Measurements from ENCODE around the gene SPATS2.

Gene SPATS2

DNA sequence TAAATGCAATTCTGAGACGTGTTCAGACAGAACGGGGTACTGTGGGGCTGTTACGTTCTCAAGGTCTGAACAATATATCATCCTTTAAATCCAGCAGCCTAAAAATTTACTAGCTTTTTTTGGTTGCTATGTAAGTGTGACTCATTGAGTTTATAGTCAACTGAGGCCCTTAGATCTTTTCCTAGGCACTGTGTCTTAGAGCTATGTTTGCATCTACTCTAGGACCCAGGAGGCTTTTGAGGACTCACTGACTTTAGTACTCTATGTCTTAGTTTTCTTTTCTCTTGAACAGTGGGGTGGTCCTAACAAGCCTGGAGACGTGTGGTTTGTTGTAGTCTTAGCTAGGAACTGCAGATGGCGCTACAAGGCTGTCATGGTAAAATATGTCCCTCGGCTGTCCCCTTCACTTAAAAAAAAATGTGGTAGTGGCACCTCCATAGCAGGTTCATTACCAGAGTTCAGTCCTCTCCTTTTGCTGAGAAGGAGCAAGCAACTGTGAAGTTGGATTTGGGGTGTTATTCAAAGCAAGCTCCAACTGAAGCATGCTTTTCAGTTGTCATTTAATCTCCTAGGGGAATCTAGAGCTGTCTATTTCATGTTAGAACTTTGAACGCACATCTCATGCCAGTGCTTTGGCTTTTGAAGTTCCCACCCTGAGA is 8.7 kb upstream of the SPATS2 start:
- H3K4me3 ChIP-seq (ENCODE audit: low read depth, low read length): no peak overlapping the region
- no peak overlapping the region for H3K9ac ChIP-seq (ENCODE audit: low read depth, low read length)
- H3K9me3 ChIP-seq (ENCODE audit: control insufficient read depth, insufficient read depth, low read length): no peaks in the 10 kb centered on the region
- no peaks in the 10 kb centered on the region for H3K27me3 ChIP-seq (ENCODE audit: control insufficient read depth, insufficient read depth, low read length)
- no peaks in the 10 kb centered on the region for H3K4me1 ChIP-seq (ENCODE audit: control insufficient read depth, insufficient read depth, low read length)
- no peaks in the 10 kb centered on the region for H3K36me3 ChIP-seq (ENCODE audit: control insufficient read depth, insufficient read depth, low read length)
- H3K27ac ChIP-seq (ENCODE audit: low read depth, low read length): no peak overlapping the region

GRCh38 chr12:49359671-49360070 is 7.6 kb upstream of the SPATS2 start:
- H3K4me1 ChIP-seq (ENCODE audit: control insufficient read depth, insufficient read depth, low read length): no peaks in the 10 kb centered on the region
- H3K36me3 ChIP-seq (ENCODE audit: control insufficient read depth, insufficient read depth, low read length): no peaks in the 10 kb centered on the region
- no peak overlapping the region for H3K4me3 ChIP-seq (ENCODE audit: low read depth, low read length)
- no peak overlapping the region for H3K27ac ChIP-seq (ENCODE audit: low read depth, low read length)
- no peak overlapping the region for H3K9ac ChIP-seq (ENCODE audit: low read depth, low read length)
- peaks cover under 1% of the 10 kb centered on the region; the same call in 1 of the 2 replicates for H3K27me3 ChIP-seq (ENCODE audit: control insufficient read depth, insufficient read depth, low read length)
- H3K9me3 ChIP-seq (ENCODE audit: control insufficient read depth, insufficient read depth, low read length): no peaks in the 10 kb centered on the region

DNA sequence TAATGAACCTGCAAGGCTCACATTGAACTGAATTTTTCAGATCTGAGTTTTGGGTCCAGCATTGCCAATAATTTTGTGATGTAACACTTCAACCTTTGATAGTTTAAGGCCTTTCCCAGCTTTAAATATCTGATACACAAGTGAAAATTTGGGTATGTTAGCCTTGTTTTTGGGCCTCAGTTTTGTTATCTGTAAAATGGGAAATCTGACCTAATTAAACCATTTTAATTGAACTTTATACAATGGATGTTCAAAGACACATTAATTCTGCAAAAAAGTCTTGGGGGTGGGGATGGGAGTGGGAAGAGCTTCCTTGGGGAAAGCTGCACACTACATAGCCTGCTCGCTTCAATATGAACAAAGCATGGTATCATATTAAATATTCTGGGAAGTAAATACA is 5.2 kb upstream of the SPATS2 start:
- H3K9me3 ChIP-seq (ENCODE audit: control insufficient read depth, insufficient read depth, low read length): no peaks in the 10 kb centered on the region

DNA sequence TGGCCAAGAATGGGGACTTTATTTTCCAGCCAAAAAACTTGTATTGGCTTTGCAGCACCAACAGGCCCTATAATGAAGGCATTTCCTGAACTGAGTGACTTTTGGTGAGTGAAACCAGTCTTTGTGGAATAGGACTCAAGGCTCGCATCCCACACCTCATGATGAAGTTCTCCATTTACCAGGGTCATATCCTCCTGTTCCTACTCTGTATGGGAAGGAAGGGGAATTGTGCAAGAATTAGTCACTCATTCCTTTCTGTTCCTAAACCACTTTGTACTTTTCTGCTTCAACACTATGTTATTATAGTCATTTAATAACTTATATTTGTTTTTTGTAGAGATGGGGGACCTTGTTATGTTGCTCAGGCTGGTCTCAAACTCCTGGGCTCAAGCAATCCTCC is 2.3 kb upstream of the SPATS2 start:
- no peak overlapping the region for H3K4me3 ChIP-seq (ENCODE audit: low read depth, low read length)
- H3K4me1 ChIP-seq (ENCODE audit: control insufficient read depth, insufficient read depth, low read length): peaks cover 13% of the 10 kb centered on the region; the same call in 1 of the 2 replicates
- no peak overlapping the region for H3K27ac ChIP-seq (ENCODE audit: low read depth, low read length)
- no peak overlapping the region for H3K9ac ChIP-seq (ENCODE audit: low read depth, low read length)
- H3K27me3 ChIP-seq (ENCODE audit: control insufficient read depth, insufficient read depth, low read length): peaks cover 11% of the 10 kb centered on the region; the same call in 1 of the 2 replicates
- no peaks in the 10 kb centered on the region for H3K9me3 ChIP-seq (ENCODE audit: control insufficient read depth, insufficient read depth, low read length)
- H3K36me3 ChIP-seq (ENCODE audit: control insufficient read depth, insufficient read depth, low read length): no peaks in the 10 kb centered on the region

More for the DNA sequence above, 5.2 kb upstream of the SPATS2 start:
- no peaks in the 10 kb centered on the region for H3K4me1 ChIP-seq (ENCODE audit: control insufficient read depth, insufficient read depth, low read length)
- no peak overlapping the region for H3K4me3 ChIP-seq (ENCODE audit: low read depth, low read length)
- peaks cover 11% of the 10 kb centered on the region; the same call in 1 of the 2 replicates for H3K27me3 ChIP-seq (ENCODE audit: control insufficient read depth, insufficient read depth, low read length)
- no peaks in the 10 kb centered on the region for H3K36me3 ChIP-seq (ENCODE audit: control insufficient read depth, insufficient read depth, low read length)
- no peak overlapping the region for H3K27ac ChIP-seq (ENCODE audit: low read depth, low read length)
- no peak overlapping the region for H3K9ac ChIP-seq (ENCODE audit: low read depth, low read length)

- H3K36me3 ChIP-seq (ENCODE audit: control insufficient read depth, insufficient read depth, low read length): no peaks in the 10 kb centered on the region
- peaks cover 14% of the 10 kb centered on the region; the same call in 1 of the 2 replicates for H3K4me1 ChIP-seq (ENCODE audit: control insufficient read depth, insufficient read depth, low read length)
- no peaks in the 10 kb centered on the region for H3K9me3 ChIP-seq (ENCODE audit: control insufficient read depth, insufficient read depth, low read length)
- H3K27me3 ChIP-seq (ENCODE audit: control insufficient read depth, insufficient read depth, low read length): peaks cover 11% of the 10 kb centered on the region; the same call in 1 of the 2 replicates
- no peak overlapping the region for H3K27ac ChIP-seq (ENCODE audit: low read depth, low read length)
- H3K4me3 ChIP-seq (ENCODE audit: low read depth, low read length): no peak overlapping the region; the same call in 1 of the 2 replicates
- H3K9ac ChIP-seq (ENCODE audit: low read depth, low read length): no peak overlapping the region
These were observed 1.7 kb upstream of the SPATS2 start for GRCh38 chr12:49365542-49365941.

DNA sequence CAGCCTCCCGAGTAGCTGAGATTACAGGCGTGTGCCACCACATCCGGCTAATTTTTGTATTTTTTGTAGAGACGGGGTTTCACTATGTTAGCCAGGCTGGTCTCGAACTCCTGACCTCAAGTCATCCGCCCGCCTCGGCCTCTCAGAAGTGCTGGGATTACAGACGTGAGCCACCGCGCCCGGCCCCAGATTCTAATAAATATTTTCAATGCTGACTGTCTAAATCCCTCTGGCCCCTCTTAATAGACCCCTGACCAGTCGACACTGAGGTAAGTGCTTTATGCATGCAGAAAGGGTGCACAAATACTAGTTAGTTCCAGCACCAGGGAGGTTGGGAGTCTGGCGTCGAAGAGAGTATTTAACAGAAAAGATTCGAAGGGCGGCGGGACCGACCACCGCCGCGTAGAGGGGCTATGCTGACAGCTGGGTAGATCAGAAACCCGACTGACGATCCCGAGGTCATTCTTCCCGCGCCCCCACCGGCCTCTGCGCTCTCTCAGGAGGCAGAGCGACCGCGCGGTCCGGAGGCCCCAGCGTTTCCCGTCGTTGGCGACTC is 1.1 kb upstream of the SPATS2 start:
- H3K36me3 ChIP-seq (ENCODE audit: control insufficient read depth, insufficient read depth, low read length): no peaks in the 10 kb centered on the region
- H3K4me1 ChIP-seq (ENCODE audit: control insufficient read depth, insufficient read depth, low read length): peaks cover 14% of the 10 kb centered on the region; the same call in 1 of the 2 replicates
- peak overlapping the region; percentile 97 for H3K9ac ChIP-seq (ENCODE audit: low read depth, low read length)
- H3K9me3 ChIP-seq (ENCODE audit: control insufficient read depth, insufficient read depth, low read length): no peaks in the 10 kb centered on the region
- H3K27me3 ChIP-seq (ENCODE audit: control insufficient read depth, insufficient read depth, low read length): peaks cover 11% of the 10 kb centered on the region; the same call in 1 of the 2 replicates
- H3K27ac ChIP-seq (ENCODE audit: low read depth, low read length): peak overlapping the region; percentile 99
- H3K4me3 ChIP-seq (ENCODE audit: low read depth, low read length): peak overlapping the region; percentile 93

DNA sequence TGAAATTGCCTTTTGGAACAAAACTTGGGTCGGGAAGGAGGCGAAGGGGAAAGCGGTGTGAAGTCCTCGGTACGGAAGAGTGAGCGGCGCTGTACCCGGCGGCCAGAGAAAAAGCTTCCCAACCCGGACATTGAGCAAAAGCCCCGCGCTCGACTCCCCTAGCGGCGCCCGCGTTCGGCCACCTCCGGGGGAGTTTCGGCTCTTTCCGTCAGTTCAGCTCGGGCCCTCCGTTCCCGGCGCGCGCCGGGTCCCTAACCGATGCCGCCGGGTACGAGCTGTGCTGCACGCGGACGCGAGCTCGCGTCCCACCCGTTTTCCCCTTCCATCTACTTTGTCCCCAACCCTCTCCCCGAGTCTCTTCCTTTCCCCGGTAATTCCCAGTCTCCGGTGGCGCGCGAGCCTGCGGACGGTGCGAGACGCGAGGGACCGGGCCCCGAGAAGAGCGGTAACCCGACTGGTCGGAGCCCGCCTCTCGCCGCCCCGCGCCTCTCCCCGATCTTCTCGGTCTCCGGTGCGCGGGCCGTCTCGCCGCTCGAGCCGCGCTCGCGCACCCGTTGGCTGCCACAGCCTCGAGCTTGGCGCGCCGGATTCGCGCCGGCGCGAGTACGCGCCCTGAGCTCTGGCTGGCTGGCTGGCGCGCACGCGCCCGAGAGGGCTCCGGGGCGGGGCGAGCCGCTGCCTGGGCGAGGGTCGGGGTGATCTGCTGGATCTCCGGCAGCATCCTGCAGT is 446 bp upstream of the SPATS2 start:
- H3K4me1 ChIP-seq (ENCODE audit: control insufficient read depth, insufficient read depth, low read length): peaks cover 14% of the 10 kb centered on the region; the same call in 1 of the 2 replicates
- peak overlapping the region; percentile 99 for H3K27ac ChIP-seq (ENCODE audit: low read depth, low read length)
- H3K9ac ChIP-seq (ENCODE audit: low read depth, low read length): peak overlapping the region; percentile 97
- no peaks in the 10 kb centered on the region for H3K9me3 ChIP-seq (ENCODE audit: control insufficient read depth, insufficient read depth, low read length)
- peak overlapping the region; percentile 93 for H3K4me3 ChIP-seq (ENCODE audit: low read depth, low read length)
- no peaks in the 10 kb centered on the region for H3K36me3 ChIP-seq (ENCODE audit: control insufficient read depth, insufficient read depth, low read length)
- peaks cover 11% of the 10 kb centered on the region; the same call in 1 of the 2 replicates for H3K27me3 ChIP-seq (ENCODE audit: control insufficient read depth, insufficient read depth, low read length)

GRCh38 chr12:49368240-49368600 is 958 bp downstream of the SPATS2 start:
- H3K9me3 ChIP-seq (ENCODE audit: control insufficient read depth, insufficient read depth, low read length): no peaks in the 10 kb centered on the region
- peak overlapping the region; percentile 99 for H3K27ac ChIP-seq (ENCODE audit: low read depth, low read length)
- H3K27me3 ChIP-seq (ENCODE audit: control insufficient read depth, insufficient read depth, low read length): peaks cover 11% of the 10 kb centered on the region; the same call in 1 of the 2 replicates
- peak overlapping the region; percentile 93 for H3K4me3 ChIP-seq (ENCODE audit: low read depth, low read length)
- peak overlapping the region; percentile 73 for H3K9ac ChIP-seq (ENCODE audit: low read depth, low read length)
- H3K4me1 ChIP-seq (ENCODE audit: control insufficient read depth, insufficient read depth, low read length): peaks cover 14% of the 10 kb centered on the region; the same call in 1 of the 2 replicates
- no peaks in the 10 kb centered on the region for H3K36me3 ChIP-seq (ENCODE audit: control insufficient read depth, insufficient read depth, low read length)

DNA sequence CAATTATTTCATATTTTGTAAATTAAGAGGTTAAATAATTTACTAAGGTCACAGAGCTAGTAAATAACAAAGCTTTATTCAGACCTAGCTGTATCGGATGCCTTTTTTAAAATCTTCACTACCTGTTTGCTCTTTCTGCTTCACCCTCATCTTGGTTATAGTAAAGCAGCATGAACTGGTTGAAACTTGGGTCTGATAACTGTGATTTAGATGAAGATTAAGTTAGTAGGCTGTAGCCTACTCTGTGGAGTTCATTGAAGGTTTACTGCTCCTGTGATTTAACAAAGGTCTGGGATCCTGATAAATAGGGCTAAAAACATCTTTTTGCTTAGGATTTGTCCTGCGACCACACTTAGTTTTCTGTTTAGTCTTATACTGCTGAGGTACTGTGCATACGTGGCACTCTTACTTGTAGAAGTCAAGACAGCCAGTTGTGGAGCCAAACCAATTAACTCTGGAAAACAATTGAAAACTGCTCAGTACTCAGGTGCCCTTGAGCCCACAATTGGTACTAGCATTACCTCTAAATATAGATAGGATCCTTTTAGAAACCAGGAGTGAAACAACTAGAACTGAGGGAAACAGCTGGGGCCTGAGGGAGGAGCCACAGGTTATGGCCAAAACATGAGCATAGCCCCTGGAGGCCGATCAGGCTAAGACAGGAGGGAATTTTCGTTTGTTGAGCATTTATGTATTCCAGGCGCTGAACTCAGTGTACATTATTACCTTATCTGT is 2.3 kb downstream of the SPATS2 start:
- Histone ChIP-seq H3K4me3 (ENCODE audit: low read depth, low read length) (peak overlapping the region; percentile 19; the same call in 1 of the 2 replicates), H3K27ac (ENCODE audit: low read depth, low read length) (peak overlapping the region; percentile 46), H3K36me3 (ENCODE audit: control insufficient read depth, insufficient read depth, low read length) (no peaks in the 10 kb centered on the region), H3K27me3 (ENCODE audit: control insufficient read depth, insufficient read depth, low read length) (peaks cover 11% of the 10 kb centered on the region; the same call in 1 of the 2 replicates), H3K9ac (ENCODE audit: low read depth, low read length) (no peak overlapping the region), H3K4me1 (ENCODE audit: control insufficient read depth, insufficient read depth, low read length) (peaks cover 14% of the 10 kb centered on the region; the same call in 1 of the 2 replicates), H3K9me3 (ENCODE audit: control insufficient read depth, insufficient read depth, low read length) (no peaks in the 10 kb centered on the region)

DNA sequence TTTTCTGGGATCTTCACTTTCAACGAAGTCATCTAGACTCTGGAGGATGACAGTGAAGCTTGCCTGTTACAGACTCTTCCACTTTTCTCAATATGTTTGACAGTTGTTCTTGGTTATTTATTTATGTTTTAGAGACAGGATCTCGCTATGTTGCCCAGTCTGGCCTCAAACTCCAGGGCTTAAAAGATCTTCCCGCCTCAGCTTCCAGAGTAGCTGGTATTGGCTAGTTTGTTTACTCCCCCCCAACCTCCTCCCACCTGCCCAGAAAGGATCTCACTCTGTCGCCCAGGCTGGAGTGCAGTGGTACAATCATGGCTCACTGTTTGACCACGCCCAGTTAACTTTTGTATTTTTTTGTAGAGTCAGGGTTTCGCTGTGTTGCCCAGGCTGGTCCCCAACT is 3.3 kb downstream of the SPATS2 start:
- H3K4me3 ChIP-seq (ENCODE audit: low read depth, low read length): no peak overlapping the region
- H3K27me3 ChIP-seq (ENCODE audit: control insufficient read depth, insufficient read depth, low read length): peaks cover 2% of the 10 kb centered on the region; the same call in 1 of the 2 replicates
- H3K4me1 ChIP-seq (ENCODE audit: control insufficient read depth, insufficient read depth, low read length): peaks cover 14% of the 10 kb centered on the region; the same call in 1 of the 2 replicates
- no peak overlapping the region for H3K27ac ChIP-seq (ENCODE audit: low read depth, low read length)
- H3K9me3 ChIP-seq (ENCODE audit: control insufficient read depth, insufficient read depth, low read length): no peaks in the 10 kb centered on the region
- H3K9ac ChIP-seq (ENCODE audit: low read depth, low read length): no peak overlapping the region
- no peaks in the 10 kb centered on the region for H3K36me3 ChIP-seq (ENCODE audit: control insufficient read depth, insufficient read depth, low read length)
